Naive thymus-derived CD8-positive, alpha-beta T cell (primary cell): ENCODE measurements around the gene FTSJ3. TPM values are rescaled to one million over a fixed set of nuclear protein-coding genes. Genes with fewer than 3 reads are reported as not detected.
"Not testable (repeated sequence)": the region's sequence is repeated elsewhere in the genome, so short reads cannot be mapped to it uniquely, and the experiment has no call there.

Source experiments
- ATAC-seq, 2 donors: fragments of 150-1000 bp; cut with Tn5 transposase in 1 of 2; sonication (Bioruptor Pico), chemical (Tn5 transposase) in 1 of 2; 1 replicate in 1 of 2; 2 replicates in 1 of 2; pipeline ENCODE4 v1.10.0; 2021; ENCODE audit warnings: mild to moderate bottlenecking in 2 of 2, moderate library complexity in 2 of 2
- POLR2A ChIA-PET: fragments of 350-600 bp; sonication (Branson Sonifier 250); formaldehyde crosslinking; loops from one replicate; lab custom pipeline; 2021; ENCODE audit warnings: antibody characterized with exemption; lab: Charles Lee
- DNase-seq, 10 donors: peaks; one replicate each; pipeline versions ENCODE4 v3.0.0 to v3.0.0-alpha.2; 2020 to 2022
- H3K27ac Mint-ChIP-seq, 10 donors: one replicate each; pipeline ENCODE4 v1.8.0; 2020 to 2022; ENCODE audit warnings: mild to moderate bottlenecking in 10 of 10, mixed read lengths in 10 of 10, moderate library complexity in 4 of 10, inconsistent platforms in 1 of 10
- H3K27me3 Mint-ChIP-seq, 5 donors: one replicate each; pipeline ENCODE4 v1.8.0; 2021 to 2022; ENCODE audit warnings: mixed read lengths in 5 of 5
- H3K36me3 Mint-ChIP-seq, 3 donors: one replicate each; pipeline ENCODE4 v1.8.0; 2020 to 2022; ENCODE audit warnings: mixed read lengths in 3 of 3, mild to moderate bottlenecking in 2 of 3, inconsistent platforms in 1 of 3
- H3K4me1 Mint-ChIP-seq, 4 donors: one replicate each; pipeline ENCODE4 v1.8.0; 2021 to 2022; ENCODE audit warnings: mixed read lengths in 4 of 4
- H3K4me3 Mint-ChIP-seq, 10 donors: one replicate each; pipeline ENCODE4 v1.8.0; 2020 to 2022; ENCODE audit warnings: mild to moderate bottlenecking in 10 of 10, mixed read lengths in 10 of 10, moderate library complexity in 6 of 10, inconsistent platforms in 1 of 10
- H3K9me3 Mint-ChIP-seq, 9 donors: one replicate each; pipeline ENCODE4 v1.8.0; 2020 to 2022; ENCODE audit warnings: mixed read lengths in 9 of 9, mild to moderate bottlenecking in 3 of 9, inconsistent platforms in 1 of 9, moderate library complexity in 1 of 9
- polyA plus RNA-seq, 3 donors: library from polyadenylated mRNA; unstranded; fragments of 300-500 nt; fragmentation: Illumina TruSeq; gene quantifications; one replicate each; pipeline ENCODE4 v1.2.3, GENCODE V29; 2021
- total RNA-seq, 8 experiments: library from RNA in 2 of 8; stranded (reverse) in 2 of 8; gene quantifications; one replicate each; pipeline ENCODE4 v1.2.3 and lab custom pipeline; 2021 to 2026

The FTSJ3 gene, protein sequence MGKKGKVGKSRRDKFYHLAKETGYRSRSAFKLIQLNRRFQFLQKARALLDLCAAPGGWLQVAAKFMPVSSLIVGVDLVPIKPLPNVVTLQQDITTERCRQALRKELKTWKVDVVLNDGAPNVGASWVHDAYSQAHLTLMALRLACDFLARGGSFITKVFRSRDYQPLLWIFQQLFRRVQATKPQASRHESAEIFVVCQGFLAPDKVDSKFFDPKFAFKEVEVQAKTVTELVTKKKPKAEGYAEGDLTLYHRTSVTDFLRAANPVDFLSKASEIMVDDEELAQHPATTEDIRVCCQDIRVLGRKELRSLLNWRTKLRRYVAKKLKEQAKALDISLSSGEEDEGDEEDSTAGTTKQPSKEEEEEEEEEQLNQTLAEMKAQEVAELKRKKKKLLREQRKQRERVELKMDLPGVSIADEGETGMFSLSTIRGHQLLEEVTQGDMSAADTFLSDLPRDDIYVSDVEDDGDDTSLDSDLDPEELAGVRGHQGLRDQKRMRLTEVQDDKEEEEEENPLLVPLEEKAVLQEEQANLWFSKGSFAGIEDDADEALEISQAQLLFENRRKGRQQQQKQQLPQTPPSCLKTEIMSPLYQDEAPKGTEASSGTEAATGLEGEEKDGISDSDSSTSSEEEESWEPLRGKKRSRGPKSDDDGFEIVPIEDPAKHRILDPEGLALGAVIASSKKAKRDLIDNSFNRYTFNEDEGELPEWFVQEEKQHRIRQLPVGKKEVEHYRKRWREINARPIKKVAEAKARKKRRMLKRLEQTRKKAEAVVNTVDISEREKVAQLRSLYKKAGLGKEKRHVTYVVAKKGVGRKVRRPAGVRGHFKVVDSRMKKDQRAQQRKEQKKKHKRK
- total RNA-seq (10 to 100 TPM; 71.9 to 75.7 TPM), polyA plus RNA-seq (10 to 100 TPM; 16.8 to 43.1 (median 24.0) TPM), total RNA-seq (lab: John Stamatoyannopoulos, UW) (54.6 to 252 (median 91.9) reads per million in 6 experiments)

GRCh38 chr17:63827002-63827800 is at the start of gene FTSJ3, which contains the start of gene PSMC5:
Gene FTSJ3, minus strand, starts transcription at chr17:63827663. Its CDS starts 761 bp downstream, at chr17:63826902.
Gene PSMC5, plus strand, starts transcription at chr17:63827431. Its CDS starts 60 bp downstream, at chr17:63827491.
- DNase-seq (peak; percentile 90 to 98 (median 94)), ATAC-seq (peak; percentile 91 to 93)
- peak within 1 kb of the TSS; percentile 97 to 100 (median 99) for H3K27ac Mint-ChIP-seq
- POLR2A ChIA-PET = interaction anchor here (0.9 to 10.4 kb wide), 11 partner anchors 13 to 318 kb away, joined by 3 to 177 read pairs (median 4); partner anchors contain the start of genes CCDC47, DDX42, LIMD2 and SMARCD2
- H3K36me3 Mint-ChIP-seq = peaks cover 9 to 73% (median 25%) of the 10 kb centered on the region in 3 donors
- H3K9me3 Mint-ChIP-seq = no peaks in the 10 kb centered on the region
- H3K4me3 Mint-ChIP-seq = peak within 1 kb of the TSS; percentile 92 to 100 (median 98)
- H3K27me3 Mint-ChIP-seq = no peaks in the 10 kb centered on the region
- H3K4me1 Mint-ChIP-seq = peaks cover 40 to 83% (median 81%) of the 10 kb centered on the region in 4 donors

- not testable (repeated sequence) for DNase-seq, H3K27me3 Mint-ChIP-seq, H3K9me3 Mint-ChIP-seq, H3K27ac Mint-ChIP-seq, H3K36me3 Mint-ChIP-seq, H3K4me1 Mint-ChIP-seq, ATAC-seq, H3K4me3 Mint-ChIP-seq
- POLR2A ChIA-PET = interaction anchor here (0.6 kb wide), 1 partner anchor 229 kb away, joined by 3 read pairs; no protein-coding TSS in a partner anchor
These were observed 47.2 kb upstream of the FTSJ3 start for GRCh38 chr17:63874693-63875092.

- not testable (repeated sequence) for H3K4me1 Mint-ChIP-seq, DNase-seq, H3K27ac Mint-ChIP-seq, H3K4me3 Mint-ChIP-seq, H3K36me3 Mint-ChIP-seq, H3K27me3 Mint-ChIP-seq, H3K9me3 Mint-ChIP-seq, ATAC-seq
- POLR2A ChIA-PET = interaction anchor here (0.6 kb wide), 1 partner anchor 229 kb away, joined by 3 read pairs; no protein-coding TSS in a partner anchor
These were observed 46.7 kb upstream of the FTSJ3 start for GRCh38 chr17:63874061-63874626.

DNA sequence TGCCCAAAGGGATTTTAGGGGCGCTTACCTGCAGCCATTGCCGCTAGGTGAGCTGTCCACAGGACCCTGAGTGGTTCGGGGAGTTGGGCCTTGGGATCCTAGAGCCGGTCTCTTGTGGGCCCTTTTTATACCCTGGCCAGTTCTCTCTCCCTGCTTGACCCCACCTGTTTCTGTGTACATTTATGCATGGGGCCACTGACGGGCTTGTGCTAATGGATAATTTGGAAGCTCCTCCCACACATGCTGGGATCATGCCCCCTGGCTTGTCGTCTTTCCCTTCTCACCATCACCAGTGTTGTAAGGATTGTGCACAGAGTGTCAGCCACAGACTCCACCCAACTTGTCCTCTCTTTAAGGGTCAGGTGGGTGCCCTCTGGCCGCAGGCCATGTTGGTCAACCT is 46.1 kb upstream of the FTSJ3 start, which contains the start of gene CSH2:
Gene CSH2 (minus strand): TSS at position 101 of the 400 bp plus-strand sequence. CDS start 63 bp downstream, at position 38.
- H3K9me3 Mint-ChIP-seq, H3K27ac Mint-ChIP-seq, ATAC-seq, H3K4me3 Mint-ChIP-seq, POLR2A ChIA-PET, DNase-seq, H3K36me3 Mint-ChIP-seq, H3K27me3 Mint-ChIP-seq, H3K4me1 Mint-ChIP-seq: not testable (repeated sequence)

- H3K27ac Mint-ChIP-seq, H3K4me3 Mint-ChIP-seq, H3K9me3 Mint-ChIP-seq, H3K4me1 Mint-ChIP-seq, H3K36me3 Mint-ChIP-seq, ATAC-seq, POLR2A ChIA-PET, H3K27me3 Mint-ChIP-seq, DNase-seq: not testable (repeated sequence)
These were observed 44.3 kb upstream of the FTSJ3 start for GRCh38 chr17:63871646-63872365.

DNA sequence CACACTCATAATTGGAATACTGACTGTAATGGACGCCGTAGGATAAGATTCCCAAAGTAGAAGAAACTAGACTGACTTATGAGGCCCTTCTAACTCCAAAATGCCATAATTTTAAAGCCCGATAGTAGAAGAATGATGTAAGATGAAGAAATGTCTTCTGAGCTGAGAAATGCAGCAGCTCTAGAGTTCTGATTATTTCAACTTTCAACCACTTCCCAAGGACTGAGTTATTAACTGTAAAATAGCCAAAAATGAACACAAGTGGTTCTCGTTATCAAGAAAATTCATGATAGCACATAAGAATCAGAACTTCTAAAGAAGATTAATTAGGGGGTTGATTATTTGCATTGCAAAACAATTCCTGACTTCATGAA is 42.8 kb upstream of the FTSJ3 start:
- H3K36me3 Mint-ChIP-seq, ATAC-seq, H3K4me3 Mint-ChIP-seq, H3K9me3 Mint-ChIP-seq, DNase-seq, H3K27me3 Mint-ChIP-seq, H3K4me1 Mint-ChIP-seq, H3K27ac Mint-ChIP-seq, POLR2A ChIA-PET: not testable (repeated sequence)

- DNase-seq, H3K4me1 Mint-ChIP-seq, POLR2A ChIA-PET, H3K27ac Mint-ChIP-seq, H3K36me3 Mint-ChIP-seq, ATAC-seq, H3K9me3 Mint-ChIP-seq, H3K4me3 Mint-ChIP-seq, H3K27me3 Mint-ChIP-seq: not testable (repeated sequence)
These were observed 42.2 kb upstream of the FTSJ3 start for GRCh38 chr17:63869491-63870291.

DNA sequence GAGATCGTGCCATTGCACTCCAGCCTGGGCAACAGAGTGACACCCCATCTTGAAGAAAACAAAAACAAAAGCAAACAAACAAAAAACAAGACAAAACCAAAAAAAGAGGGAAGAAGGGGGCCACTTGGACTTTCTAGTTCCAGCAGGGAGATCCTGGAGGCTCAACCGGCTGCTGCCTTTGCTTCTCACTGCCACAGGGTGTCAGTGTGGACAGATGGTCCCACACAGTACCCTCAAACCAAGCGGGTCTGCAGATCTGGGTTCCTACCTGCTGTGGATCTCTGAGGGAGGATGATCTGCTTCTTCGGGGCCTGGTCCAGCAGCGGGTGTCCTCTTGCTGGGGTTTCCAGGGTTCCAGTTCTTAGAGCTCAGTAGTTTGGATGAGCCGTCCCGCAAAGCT is 39.2 kb upstream of the FTSJ3 start:
- H3K27me3 Mint-ChIP-seq, POLR2A ChIA-PET, H3K4me3 Mint-ChIP-seq, DNase-seq, H3K36me3 Mint-ChIP-seq, H3K9me3 Mint-ChIP-seq, H3K27ac Mint-ChIP-seq, H3K4me1 Mint-ChIP-seq: not testable (repeated sequence)
- ATAC-seq = peak in 1 of 2 donors; percentile 39

- Mint-ChIP-seq H3K27ac (no peak overlapping the region), H3K9me3 (no peaks in the 10 kb centered on the region), H3K36me3 (no peaks in the 10 kb centered on the region), H3K4me1 (no peaks in the 10 kb centered on the region), H3K4me3 (no peak overlapping the region), H3K27me3 (peaks cover 0 to 6% (median 0%) of the 10 kb centered on the region in 5 donors)
- ATAC-seq = no peak
- DNase-seq = no peak
- POLR2A ChIA-PET = no interaction called here
These were observed 31.8 kb upstream of the FTSJ3 start for GRCh38 chr17:63859257-63859656.

GRCh38 chr17:63856425-63856824 is 29.0 kb upstream of the FTSJ3 start:
- H3K27me3 Mint-ChIP-seq, ATAC-seq, DNase-seq, H3K36me3 Mint-ChIP-seq, H3K4me3 Mint-ChIP-seq, H3K9me3 Mint-ChIP-seq, H3K4me1 Mint-ChIP-seq, H3K27ac Mint-ChIP-seq: not testable (repeated sequence)
- POLR2A ChIA-PET = interaction anchor here (0.7 kb wide), 1 partner anchor 23 kb away, joined by 5 read pairs; no protein-coding TSS in a partner anchor

DNA sequence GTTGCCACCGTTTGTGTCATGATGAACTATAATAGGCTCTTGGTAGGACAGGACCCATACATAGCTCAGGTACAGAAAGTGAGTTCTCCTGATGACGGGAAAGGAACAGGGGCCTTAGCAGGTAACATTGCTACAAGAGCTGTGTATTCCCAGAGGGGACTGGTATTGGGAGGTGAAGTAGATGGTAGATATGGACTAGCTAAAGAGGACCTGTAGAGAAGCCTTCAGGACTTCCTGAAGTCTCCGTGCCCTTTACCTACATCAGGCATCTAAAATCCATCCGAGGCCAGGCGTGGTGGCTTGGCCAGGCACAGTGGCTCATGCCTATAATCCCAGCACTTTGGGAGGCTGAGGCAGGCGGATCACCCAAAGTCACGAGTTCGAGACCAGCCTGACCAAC is 27.7 kb upstream of the FTSJ3 start:
- H3K4me1 Mint-ChIP-seq = no peaks in the 10 kb centered on the region
- no peak overlapping the region for H3K27ac Mint-ChIP-seq
- no peak overlapping the region for H3K4me3 Mint-ChIP-seq
- POLR2A ChIA-PET = no interaction called here
- DNase-seq = no peak
- no peaks in the 10 kb centered on the region for H3K9me3 Mint-ChIP-seq
- H3K36me3 Mint-ChIP-seq = no peaks in the 10 kb centered on the region
- H3K27me3 Mint-ChIP-seq = peaks cover 0 to 2% (median 0%) of the 10 kb centered on the region in 5 donors
- no peak for ATAC-seq
